PC-3 (cell line): ENCODE data around the gene SRP14. TPM values are rescaled to one million over a fixed set of nuclear protein-coding genes. Genes with fewer than 3 reads are reported as not detected.
A peak's percentile ranks its signal among the peaks of the same experiment; 100 is the strongest.

ENCODE experiments used
- ATAC-seq: fragments of 200-7000 bp; cut with Tn5 transposase; 2 replicates; pipeline ENCODE4 v1.9.1; 2020; ENCODE audit warnings: mild to moderate bottlenecking, moderate library complexity
- BruUV-seq: library from RNA; stranded (reverse); fragments of 400-500 nt; replicated peaks from 2 replicates; lab custom pipeline; 2021; lab: Mats Ljungman, UMichigan
- CTCF ChIA-PET: fragments of 300-600 bp; sonication (Branson Sonifier 250); formaldehyde crosslinking; loops from one replicate; lab custom pipeline; 2022; ENCODE audit warnings: antibody characterized with exemption; lab: Charles Lee
- POLR2A ChIA-PET: fragments of 300-600 bp; sonication (Branson Sonifier 250); formaldehyde crosslinking; loops from one replicate; lab custom pipeline; 2022; ENCODE audit warnings: antibody characterized with exemption; ENCODE audit not compliant: unreplicated experiment; lab: Charles Lee
- DNase-seq: peaks from one replicate; pipeline ENCODE4 v3.0.0-alpha.2; 2015
- H2AFZ ChIP-seq: fragments of 300-600 bp; sonication (generic); 2 replicates; pipeline ENCODE4 v1.6.0; 2016; ENCODE audit warnings: antibody characterized with exemption, low read length
- H3F3A ChIP-seq: fragments of 300-600 bp; sonication (generic); one replicate; pipeline ENCODE4 v1.6.0; 2017; ENCODE audit warnings: antibody characterized with exemption, low read length, control low read depth, mild to moderate bottlenecking; ENCODE audit not compliant: unreplicated experiment
- H3K27ac ChIP-seq: fragments of 300-600 bp; sonication (generic); 2 replicates; pipeline ENCODE4 v1.5.1; 2016; ENCODE audit warnings: mild to moderate bottlenecking, low read length
- H3K27me3 ChIP-seq: fragments of 300-600 bp; sonication (generic); 2 replicates; pipeline ENCODE4 v1.6.1; 2016; ENCODE audit warnings: low read length, mixed read lengths
- H3K36me3 ChIP-seq: fragments of 300-600 bp; sonication (generic); 2 replicates; pipeline ENCODE4 v1.6.1; 2016; ENCODE audit warnings: low read depth, mixed run types, low read length, mixed read lengths
- H3K4me1 ChIP-seq: fragments of 300-600 bp; sonication (generic); 2 replicates; pipeline ENCODE4 v1.5.1; 2016; ENCODE audit warnings: low read length; ENCODE audit not compliant: insufficient read depth
- H3K4me2 ChIP-seq: fragments of 300-600 bp; sonication (generic); 2 replicates; pipeline ENCODE4 v1.6.0; 2016; ENCODE audit warnings: low read length
- H3K4me3 ChIP-seq: fragments of 300-600 bp; sonication (generic); 2 replicates; pipeline ENCODE4 v1.5.1; 2016; ENCODE audit warnings: mild to moderate bottlenecking, low read length, mixed read lengths
- H3K79me2 ChIP-seq: fragments of 300-600 bp; sonication (generic); 2 replicates; pipeline ENCODE4 v1.6.1; 2017; ENCODE audit warnings: low read length, mixed read lengths
- H3K9ac ChIP-seq: fragments of 300-600 bp; sonication (generic); 2 replicates; pipeline ENCODE4 v1.6.0; 2016; ENCODE audit warnings: mild to moderate bottlenecking, low read length
- H3K9me2 ChIP-seq: fragments of 300-600 bp; sonication (generic); replicated peaks from 2 replicates; pipeline ENCODE4 v1.6.1; 2016; ENCODE audit warnings: mixed run types, low read length, mixed read lengths
- H3K9me3 ChIP-seq: fragments of 300-600 bp; sonication (generic); 2 replicates; pipeline ENCODE4 v1.6.1; 2016; ENCODE audit warnings: low read length, mixed read lengths
- H4K20me1 ChIP-seq: fragments of 300-600 bp; sonication (generic); 2 replicates; pipeline ENCODE4 v1.6.1; 2016; ENCODE audit warnings: low read length, mixed read lengths
- CTCF ChIP-seq: fragments of 300-600 bp; sonication (generic); conservative IDR thresholded peaks from 2 replicates; pipeline ENCODE4 v1.5.1; 2017; ENCODE audit warnings: antibody characterized with exemption, low read depth, mild to moderate bottlenecking, low read length
- EZH2 ChIP-seq: fragments of 300-600 bp; sonication (generic); IDR thresholded peaks from one replicate; pipeline ENCODE4 v1.6.1; 2017; ENCODE audit warnings: antibody characterized with exemption, mild to moderate bottlenecking, low read length; ENCODE audit not compliant: unreplicated experiment
- EZH2phosphoT487 ChIP-seq: fragments of 300-600 bp; sonication (generic); IDR thresholded peaks from 2 replicates; pipeline ENCODE4 v1.6.1; 2018; ENCODE audit warnings: mild to moderate bottlenecking, antibody characterized with exemption, low read length, borderline replicate concordance
- intact Hi-C: fragments of 100-400 bp; cut with micrococcal nuclease; formaldehyde crosslinking; loops from 2 replicates; pipeline ENCODE4 v1.9.0; 2023
- total RNA-seq: library from RNA; depleted of rRNA; stranded (reverse); fragments of >200 nt; gene quantifications from 2 replicates; pipeline ENCODE4 v1.2.3, GENCODE V29; 2014

SRP14 gene
- total RNA-seq, 1 experiment from 2014 or later = 362 TPM

- Histone ChIP-seq H3K9me2 (no peaks in the 10 kb centered on the region), H3K36me3 (no peaks in the 10 kb centered on the region), H3K4me3 (peak overlapping the region; percentile 9; the same call in 1 of the 2 replicates), H3K4me2 (peak overlapping the region; percentile 63), H3K79me2 (no peaks in the 10 kb centered on the region), H3K9ac (peak overlapping the region; percentile 61), H3F3A (no peaks in the 10 kb centered on the region), H3K9me3 (no peaks in the 10 kb centered on the region), H3K27ac (peak overlapping the region; percentile 90), H3K4me1 (peaks cover 39% of the 10 kb centered on the region), H3K27me3 (no peaks in the 10 kb centered on the region), H2AFZ (no peak overlapping the region), H4K20me1 (no peaks in the 10 kb centered on the region)
- ATAC-seq (peak; percentile 31), DNase-seq (peak; percentile 82)
- intact Hi-C loops = loop anchor here (5.0 kb wide), 1 partner anchor 115 kb away; the partner anchor contains the start of gene BUB1B
- ChIA-PET CTCF (interaction anchor here (0.5 to 2.5 kb wide), 8 partner anchors 11 to 1991 kb away, joined by 3 to 57 read pairs (median 4); no protein-coding TSS in a partner anchor), POLR2A (interaction anchor here (0.6 kb wide), 2 partner anchors 223 to 355 kb away, joined by 3 read pairs; no protein-coding TSS in a partner anchor)
- TF ChIP-seq EZH2 (no peak), EZH2phosphoT487 (no peak), CTCF (no peak)
- BruUV-seq = no TSS peak
Measured at GRCh38 chr15:40047415-40048210, 8.6 kb upstream of the SRP14 start.

GRCh38 chr15:40046721-40047414 is 7.9 kb upstream of the SRP14 start:
- TF ChIP-seq EZH2phosphoT487 (no peak), EZH2 (no peak), CTCF (no peak)
- intact Hi-C loops = loop anchor here (5.0 kb wide), 1 partner anchor 115 kb away; the partner anchor contains the start of gene BUB1B
- H3K36me3 ChIP-seq = no peaks in the 10 kb centered on the region
- peak; percentile 44 for ATAC-seq
- no peaks in the 10 kb centered on the region for H3K9me3 ChIP-seq
- H3K27ac ChIP-seq = peak overlapping the region; percentile 90
- ChIA-PET CTCF (interaction anchor here (0.6 to 2.5 kb wide), 7 partner anchors 51 to 1990 kb away, joined by 3 to 57 read pairs (median 5); no protein-coding TSS in a partner anchor), POLR2A (interaction anchor here (0.6 kb wide), 1 partner anchor 222 kb away, joined by 3 read pairs; no protein-coding TSS in a partner anchor)
- peak overlapping the region; percentile 61 for H3K9ac ChIP-seq
- no peaks in the 10 kb centered on the region for H3K9me2 ChIP-seq
- H3F3A ChIP-seq = no peaks in the 10 kb centered on the region
- no peaks in the 10 kb centered on the region for H4K20me1 ChIP-seq
- peaks cover 39% of the 10 kb centered on the region for H3K4me1 ChIP-seq
- no TSS peak for BruUV-seq
- peak overlapping the region; percentile 9; the same call in 1 of the 2 replicates for H3K4me3 ChIP-seq
- no peak overlapping the region for H2AFZ ChIP-seq
- H3K27me3 ChIP-seq = no peaks in the 10 kb centered on the region
- H3K4me2 ChIP-seq = peak overlapping the region; percentile 63
- DNase-seq = peak; percentile 89
- no peaks in the 10 kb centered on the region for H3K79me2 ChIP-seq
